Stomach (tissue), 9 donors: ENCODE data around the gene NCL. TPM values are rescaled to one million over a fixed set of nuclear protein-coding genes. Genes with fewer than 3 reads are reported as not detected.

Experiments
- DNase-seq, 2 donors: peaks; one replicate each; pipeline versions ENCODE4 v3.0.0 to v3.0.0-alpha.2; 2013 to 2019
- H3K27ac ChIP-seq, 5 donors: fragments of 200-600 bp in 4 of 5; sonication (generic) in 4 of 5; one replicate each; pipeline ENCODE4 v1.5.1; 2013 to 2019; ENCODE audit warnings: mild to moderate bottlenecking in 1 of 5, moderate library complexity in 1 of 5
- H3K27me3 ChIP-seq, 3 donors: fragments of 200-600 bp; sonication (generic); one replicate each; pipeline ENCODE4 v1.5.1; 2017 to 2019; ENCODE audit warnings: mixed run types in 1 of 3
- H3K36me3 ChIP-seq, 4 donors: fragments of 200-600 bp; sonication (generic); 1 replicate in 3 of 4; 2 replicates in 1 of 4; pipeline ENCODE4 v1.5.1; 2016 to 2019
- H3K4me1 ChIP-seq, 4 donors: fragments of 200-600 bp; sonication (generic); one replicate each; pipeline ENCODE4 v1.5.1; 2016 to 2019
- H3K4me3 ChIP-seq, 4 donors: fragments of 200-600 bp; sonication (generic) in 3 of 4; one replicate each; pipeline ENCODE4 v1.5.1; 2016 to 2019; ENCODE audit warnings: mild to moderate bottlenecking in 1 of 4
- H3K9me3 ChIP-seq, 4 donors: fragments of 200-600 bp; sonication (generic); one replicate each; pipeline ENCODE4 v1.5.1; 2016 to 2019
- CTCF ChIP-seq, 7 experiments: fragments of 450-650 bp in 4 of 7; fragments of 200-600 bp in 3 of 7; sonication (generic) in 3 of 7; IDR thresholded peaks; one replicate each; pipeline ENCODE4 v1.5.1; 2016 to 2019; ENCODE audit warnings: antibody characterized with exemption in 7 of 7, control low read depth in 2 of 7, mild to moderate bottlenecking in 1 of 7
- EP300 ChIP-seq: sonication (generic); formaldehyde crosslinking; IDR thresholded peaks from one replicate; pipeline ENCODE4 v1.6.1; 2017; ENCODE audit warnings: antibody characterized with exemption
- POLR2A ChIP-seq, 4 donors: fragments of 450-650 bp; IDR thresholded peaks; one replicate each; pipeline ENCODE4 v1.6.1; 2016; ENCODE audit warnings: antibody characterized with exemption in 4 of 4, control low read depth in 2 of 4, mild to moderate bottlenecking in 1 of 4, moderate library complexity in 1 of 4
- POLR2AphosphoS5 ChIP-seq, 3 donors: sonication (generic); formaldehyde crosslinking; IDR thresholded peaks; one replicate each; pipeline ENCODE4 v1.6.1; 2016; ENCODE audit warnings: antibody characterized with exemption in 3 of 3
- WGBS, 5 donors: extraction: QIAGEN DNeasy Blood & Tissue Kit in 3 of 5; methylation state at CpG; one replicate each; pipeline versions ENCODE4 v1.1.5 to v1.1.7; 2013 to 2018; 5-methylcytosine and 5-hydroxymethylcytosine counted together
- intact Hi-C: fragments of 100-400 bp; cut with DNase I; formaldehyde crosslinking; loops from one replicate; pipeline ENCODE4 v1.15.1; 2023; ENCODE audit warnings: low total_unique reads
- polyA plus RNA-seq, 3 donors: library from polyadenylated mRNA; stranded (reverse); fragments of 200-250 nt; gene quantifications; one replicate each; pipeline ENCODE4 v1.2.3, GENCODE V29; 2013
- total RNA-seq, 5 donors: library from RNA; depleted of rRNA; stranded (reverse); fragments of >200 nt; gene quantifications; one replicate each; pipeline versions ENCODE4 v1.1.0 to v1.2.3, GENCODE V29; 2014 to 2016
- donor health status: healthy with polysubstance abuse.
- donor health status: Bipolar disorder and iron deficiency.
- donor health status: healthy.

NCL gene
- total and polyA plus RNA-seq, 8 donors = 72.3 to 278 (median 178) TPM

GRCh38 chr2:231483398-231484329, 19.4 kb upstream of the NCL start:
- peak in 1 of 2 donors; percentile 47 for DNase-seq
- intact Hi-C loops = loop anchor here (5.0 kb wide), 1 partner anchor 74 kb away; no protein-coding TSS in a partner anchor
- WGBS, 5 donors = 51 to 63% (median 58%) methylated on average over 48 to 65 of the region's 65 CpGs
- Histone ChIP-seq H3K9me3 (no peaks in the 10 kb centered on the region), H3K27ac (peak overlapping the region; percentile 62 to 83 (median 72)), H3K4me1 (peaks cover 3 to 18% (median 13%) of the 10 kb centered on the region in 4 donors), H3K4me3 (peak overlapping the region; percentile 40 to 59 (median 44)), H3K27me3 (no peaks in the 10 kb centered on the region), H3K36me3 (no peaks in the 10 kb centered on the region)
- no peak for TF ChIP-seq CTCF (IDR thresholded peaks at IDR 0.05)
- no peak for TF ChIP-seq POLR2AphosphoS5 (IDR thresholded peaks at IDR 0.05)
- no peak for TF ChIP-seq EP300
- TF ChIP-seq POLR2A (IDR thresholded peaks at IDR 0.05) = no peak

- Histone ChIP-seq H3K4me1 (peaks cover 3 to 18% (median 13%) of the 10 kb centered on the region in 4 donors), H3K9me3 (no peaks in the 10 kb centered on the region), H3K36me3 (no peaks in the 10 kb centered on the region), H3K27me3 (no peaks in the 10 kb centered on the region), H3K27ac (peak overlapping the region; percentile 62 to 83 (median 72)), H3K4me3 (peak overlapping the region; percentile 40 to 59 (median 44))
- peak; percentile 80 to 89 for DNase-seq
- TF ChIP-seq CTCF (IDR thresholded peaks at IDR 0.05) (peak in 5 of 7 experiments; percentile 63 to 92 (median 86)), POLR2A (IDR thresholded peaks at IDR 0.05) (no peak), POLR2AphosphoS5 (IDR thresholded peaks at IDR 0.05) (peak in 1 of 3 donors; percentile 38), EP300 (no peak)
- intact Hi-C loops = loop anchor here (5.0 kb wide), 1 partner anchor 74 kb away; no protein-coding TSS in a partner anchor
- 11 to 40% (median 17%) methylated on average over 12 to 36 of the region's 36 CpGs for WGBS, 5 donors
Observed at GRCh38 chr2:231482806-231483391, 18.6 kb upstream of the NCL start.

GRCh38 chr2:231480781-231481180, 16.5 kb upstream of the NCL start:
- Histone ChIP-seq H3K4me1 (peaks cover 3 to 18% (median 13%) of the 10 kb centered on the region in 4 donors), H3K27ac (no peak overlapping the region), H3K9me3 (no peaks in the 10 kb centered on the region), H3K27me3 (no peaks in the 10 kb centered on the region), H3K36me3 (no peaks in the 10 kb centered on the region), H3K4me3 (no peak overlapping the region)
- 67 to 88% (median 73%) methylated on average over 2 to 3 of the region's 3 CpGs for WGBS, 5 donors
- intact Hi-C loops = loop anchor here (5.0 kb wide), 1 partner anchor 77 kb away; no protein-coding TSS in a partner anchor
- TF ChIP-seq EP300 = no peak
- no peak for TF ChIP-seq POLR2AphosphoS5 (IDR thresholded peaks at IDR 0.05)
- TF ChIP-seq POLR2A (IDR thresholded peaks at IDR 0.05) = no peak
- no peak for TF ChIP-seq CTCF (IDR thresholded peaks at IDR 0.05)
- DNase-seq = no peak

GRCh38 chr2:231479455-231479854, 15.2 kb upstream of the NCL start:
- Histone ChIP-seq H3K4me3 (no peak overlapping the region), H3K27ac (no peak overlapping the region), H3K4me1 (peaks cover 3 to 18% (median 13%) of the 10 kb centered on the region in 4 donors), H3K36me3 (no peaks in the 10 kb centered on the region), H3K9me3 (no peaks in the 10 kb centered on the region), H3K27me3 (no peaks in the 10 kb centered on the region)
- TF ChIP-seq CTCF (IDR thresholded peaks at IDR 0.05) (no peak), POLR2A (IDR thresholded peaks at IDR 0.05) (no peak), EP300 (no peak), POLR2AphosphoS5 (IDR thresholded peaks at IDR 0.05) (no peak)
- DNase-seq = no peak
- intact Hi-C loops = no loop called here
- WGBS, 5 donors = 87 to 89% (median 87%) methylated on average over 9 of the region's 9 CpGs
